CD14-positive monocyte (primary cell): ENCODE data around the gene TTYH3. TPM values are rescaled to one million over a fixed set of nuclear protein-coding genes. Genes with fewer than 3 reads are reported as not detected.

Experiments used
- DNase-seq, 3 donors: peaks; one replicate each; pipeline ENCODE4 v3.0.0-alpha.2; 2011 to 2022
- H2AFZ ChIP-seq: 2 replicates; pipeline ENCODE4 v1.6.0; 2012; ENCODE audit warnings: mild to moderate bottlenecking, low read depth, low read length, inconsistent platforms; ENCODE audit not compliant: insufficient read depth, poor library complexity, severe bottlenecking
- H3K27ac ChIP-seq, 2 donors: 1 replicate in 1 of 2; 2 replicates in 1 of 2; pipeline ENCODE4 v1.5.1; 2012 to 2013; ENCODE audit warnings: low read length in 2 of 2, control low read depth in 1 of 2, inconsistent platforms in 1 of 2, low read depth in 1 of 2, mild to moderate bottlenecking in 1 of 2
- H3K27me3 ChIP-seq, 2 donors: one replicate each; pipeline versions ENCODE4 v1.6.0 to v1.6.1; 2011 to 2013; ENCODE audit warnings: low read length in 2 of 2; ENCODE audit not compliant: control insufficient read depth in 2 of 2, insufficient read depth in 2 of 2
- H3K36me3 ChIP-seq, 2 donors: replicated peaks in 1 of 2; 1 replicate in 1 of 2; 2 replicates in 1 of 2; pipeline versions ENCODE4 v1.5.1 to v1.6.1; 2012 to 2013; ENCODE audit warnings: low read length in 2 of 2, control low read depth in 1 of 2, inconsistent platforms in 1 of 2, mild to moderate bottlenecking in 1 of 2; ENCODE audit not compliant: insufficient read depth in 2 of 2, control insufficient read depth in 1 of 2
- H3K4me1 ChIP-seq, 2 donors: 1 replicate in 1 of 2; 2 replicates in 1 of 2; pipeline versions ENCODE4 v1.5.1 to v1.6.1; 2012 to 2013; ENCODE audit warnings: low read length in 2 of 2, control low read depth in 1 of 2, inconsistent platforms in 1 of 2, mild to moderate bottlenecking in 1 of 2, moderate library complexity in 1 of 2; ENCODE audit not compliant: insufficient read depth in 2 of 2, control insufficient read depth in 1 of 2
- H3K4me2 ChIP-seq: replicated peaks from 2 replicates; pipeline ENCODE3; 2012; ENCODE audit warnings: low read length, moderate library complexity, mild to moderate bottlenecking; ENCODE audit not compliant: poor library complexity, severe bottlenecking; ENCODE audit errors: extremely low read depth
- H3K4me3 ChIP-seq, 3 experiments: fragments of 200-600 bp in 1 of 3; sonication (generic) in 1 of 3; replicated peaks in 1 of 3; 1 replicate in 2 of 3; 2 replicates in 1 of 3; pipeline ENCODE4 v1.5.1; 2011 to 2013; ENCODE audit warnings: low read length in 3 of 3, mild to moderate bottlenecking in 3 of 3, control low read depth in 2 of 3, low read depth in 2 of 3, inconsistent platforms in 1 of 3, moderate library complexity in 1 of 3
- H3K79me2 ChIP-seq: 2 replicates; pipeline ENCODE4 v1.6.0; 2012; ENCODE audit warnings: mild to moderate bottlenecking, control low read depth, inconsistent platforms, low read length, moderate library complexity; ENCODE audit not compliant: insufficient read depth
- H3K9ac ChIP-seq: 2 replicates; pipeline ENCODE4 v1.6.0; 2017; ENCODE audit warnings: low read length, mild to moderate bottlenecking; ENCODE audit not compliant: insufficient read depth, poor library complexity, severe bottlenecking
- H3K9me3 ChIP-seq, 2 donors: replicated peaks in 1 of 2; 1 replicate in 1 of 2; 2 replicates in 1 of 2; pipeline versions ENCODE4 v1.5.1 to v1.6.1; 2012 to 2013; ENCODE audit warnings: low read length in 2 of 2, control low read depth in 1 of 2; ENCODE audit not compliant: control insufficient read depth in 1 of 2, insufficient read depth in 1 of 2
- H4K20me1 ChIP-seq: 2 replicates; pipeline ENCODE4 v1.6.0; 2012; ENCODE audit warnings: mild to moderate bottlenecking, low read length, control low read depth, moderate library complexity; ENCODE audit not compliant: insufficient read depth
- H3K27ac Mint-ChIP-seq, 7 donors: one replicate each; pipeline ENCODE4 v1.8.0; 2020; ENCODE audit warnings: mild to moderate bottlenecking in 7 of 7, mixed read lengths in 7 of 7, moderate library complexity in 6 of 7, inconsistent platforms in 2 of 7
- H3K27me3 Mint-ChIP-seq, 3 donors: one replicate each; pipeline ENCODE4 v1.8.0; 2021 to 2022; ENCODE audit warnings: low read depth in 3 of 3, mild to moderate bottlenecking in 3 of 3, mixed read lengths in 3 of 3, moderate library complexity in 3 of 3, inconsistent platforms in 1 of 3
- H3K36me3 Mint-ChIP-seq, 2 donors: one replicate each; pipeline ENCODE4 v1.8.0; 2020; ENCODE audit warnings: mixed read lengths in 2 of 2, inconsistent platforms in 1 of 2, mild to moderate bottlenecking in 1 of 2
- H3K4me1 Mint-ChIP-seq: one replicate; pipeline ENCODE4 v1.8.0; 2020; ENCODE audit warnings: mild to moderate bottlenecking, mixed read lengths
- H3K4me3 Mint-ChIP-seq, 2 donors: one replicate each; pipeline ENCODE4 v1.8.0; 2020; ENCODE audit warnings: mild to moderate bottlenecking in 2 of 2, mixed read lengths in 2 of 2, moderate library complexity in 1 of 2
- H3K9me3 Mint-ChIP-seq, 7 donors: one replicate each; pipeline ENCODE4 v1.8.0; 2020 to 2022; ENCODE audit warnings: mixed read lengths in 7 of 7, mild to moderate bottlenecking in 6 of 7, moderate library complexity in 6 of 7, inconsistent platforms in 2 of 7
- CTCF ChIP-seq: fragments of 200-600 bp; IDR thresholded peaks from one replicate; pipeline ENCODE4 v1.8.0; 2022; ENCODE audit warnings: antibody characterized with exemption, mild to moderate bottlenecking
- WGBS: methylation state at CpG from one replicate; pipeline ENCODE4 v1.1.5; 2013; ENCODE audit warnings: missing lambda C conversion rate; ENCODE audit not compliant: insufficient coverage; 5-methylcytosine and 5-hydroxymethylcytosine counted together
- intact Hi-C, 2 donors: fragments of 100-400 bp; cut with micrococcal nuclease; formaldehyde crosslinking; loops; one replicate each; pipeline versions ENCODE4 v1.15.0 to v1.15.1; 2023
- polyA plus RNA-seq, 3 donors: library from polyadenylated mRNA; depleted of rRNA in 1 of 3; unstranded in 2 of 3; stranded (reverse) in 1 of 3; fragments of 300-500 nt in 2 of 3; fragments of >200 nt in 1 of 3; fragmentation: Illumina TruSeq in 2 of 3; gene quantifications; 1 replicate in 2 of 3; 2 replicates in 1 of 3; pipeline ENCODE4 v1.2.3, GENCODE V29; 2012 to 2021

TTYH3 gene
- polyA plus RNA-seq, 3 donors: 13.4 to 73.5 (median 17.4) TPM

DNA sequence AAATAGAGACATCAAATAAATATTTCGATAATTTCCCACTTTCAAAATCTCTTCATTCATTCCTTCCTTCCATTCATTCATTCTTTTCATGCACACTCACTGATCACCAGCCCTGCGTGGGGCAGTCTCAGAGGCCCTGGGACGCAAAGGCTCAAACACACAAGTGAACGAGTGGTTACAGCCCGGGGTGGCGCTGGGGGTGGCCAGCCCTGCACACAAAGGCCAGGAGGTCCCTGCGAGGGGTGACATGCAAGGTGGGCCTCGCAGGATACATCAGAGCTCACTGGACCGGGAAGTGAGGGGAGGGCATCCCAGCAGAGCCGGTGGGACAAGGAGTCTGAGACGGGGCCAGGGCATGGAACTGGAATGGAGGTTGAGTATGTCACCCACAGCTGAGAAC, 29.9 kb upstream of the TTYH3 start:
- H3K36me3 Mint-ChIP-seq: peaks cover 41 to 80% of the 10 kb centered on the region in 2 donors
- H3K9me3 ChIP-seq: no peaks in the 10 kb centered on the region
- peaks cover 24% of the 10 kb centered on the region for H3K4me1 Mint-ChIP-seq
- no peak overlapping the region for H3K4me3 ChIP-seq
- no peaks in the 10 kb centered on the region for H3K27me3 ChIP-seq
- no peak for DNase-seq
- H4K20me1 ChIP-seq: no peaks in the 10 kb centered on the region
- no peak overlapping the region for H3K9ac ChIP-seq
- TF ChIP-seq CTCF: no peak
- H3K4me1 ChIP-seq: peaks cover 13 to 25% of the 10 kb centered on the region in 2 donors
- peaks cover 0 to 2% (median 0%) of the 10 kb centered on the region in 3 donors for H3K27me3 Mint-ChIP-seq
- no peak overlapping the region for H3K4me3 Mint-ChIP-seq
- no peak overlapping the region for H2AFZ ChIP-seq
- H3K79me2 ChIP-seq: no peaks in the 10 kb centered on the region
- no peak overlapping the region for H3K27ac ChIP-seq
- H3K4me2 ChIP-seq: no peak overlapping the region
- intact Hi-C loops: no loop called here
- peaks cover 0 to 2% (median 0%) of the 10 kb centered on the region in 7 donors for H3K9me3 Mint-ChIP-seq
- peak overlapping the region in 3 of 7 donors; percentile 12 to 75 (median 60) for H3K27ac Mint-ChIP-seq
- 95% methylated on average over 11 of the region's 11 CpGs for WGBS
- peaks cover 32 to 57% of the 10 kb centered on the region in 2 donors for H3K36me3 ChIP-seq

DNA sequence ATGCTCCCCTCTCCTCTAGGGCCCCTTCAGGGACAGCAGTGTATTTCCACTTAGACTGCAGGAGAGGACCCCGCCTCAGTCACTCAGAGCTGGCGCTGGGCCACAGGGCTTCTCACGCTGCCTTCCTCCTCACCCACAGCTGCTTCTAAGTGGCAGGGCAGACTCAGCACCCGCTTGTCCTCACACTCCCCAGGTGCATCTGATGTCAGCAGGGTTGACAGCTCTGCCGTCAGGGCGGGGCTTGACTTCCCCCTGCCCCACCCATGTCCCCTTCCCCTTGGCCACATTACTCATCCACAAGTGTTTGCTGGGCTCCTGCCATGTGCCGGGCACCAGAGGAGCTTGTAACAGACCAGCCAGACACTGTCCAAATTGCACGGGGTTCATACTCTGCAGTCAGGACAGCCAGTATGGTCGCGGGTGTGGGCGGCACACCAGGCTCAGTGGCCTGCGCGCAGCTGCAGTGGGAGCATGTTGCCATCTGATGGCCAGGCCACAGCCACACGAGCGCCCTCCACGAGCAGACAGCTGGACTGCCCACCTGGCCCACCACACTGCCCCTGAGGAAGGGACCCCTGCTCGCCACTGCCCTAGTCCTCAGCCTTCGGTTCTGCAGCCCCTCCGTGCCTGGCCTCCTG, 29.3 kb upstream of the TTYH3 start:
- H3K36me3 ChIP-seq: peaks cover 29 to 51% of the 10 kb centered on the region in 2 donors
- peaks cover 0 to 2% (median 0%) of the 10 kb centered on the region in 7 donors for H3K9me3 Mint-ChIP-seq
- H4K20me1 ChIP-seq: no peaks in the 10 kb centered on the region
- H3K27me3 Mint-ChIP-seq: peaks cover 0 to 2% (median 0%) of the 10 kb centered on the region in 3 donors
- no peak overlapping the region for H3K4me3 ChIP-seq
- intact Hi-C loops: no loop called here
- no peak overlapping the region for H3K9ac ChIP-seq
- WGBS: 82% methylated on average over 16 of the region's 19 CpGs
- no peak overlapping the region for H3K4me2 ChIP-seq
- no peak overlapping the region for H3K27ac ChIP-seq
- peak; percentile 38 to 48 (median 47) for DNase-seq
- H3K9me3 ChIP-seq: no peaks in the 10 kb centered on the region
- no peaks in the 10 kb centered on the region for H3K79me2 ChIP-seq
- TF ChIP-seq CTCF: no peak
- H3K4me1 ChIP-seq: peaks cover 19 to 31% of the 10 kb centered on the region in 2 donors
- peaks cover 38 to 75% of the 10 kb centered on the region in 2 donors for H3K36me3 Mint-ChIP-seq
- peaks cover 30% of the 10 kb centered on the region for H3K4me1 Mint-ChIP-seq
- H3K4me3 Mint-ChIP-seq: no peak overlapping the region
- H3K27ac Mint-ChIP-seq: peak overlapping the region in 4 of 7 donors; percentile 30 to 81 (median 68)
- no peaks in the 10 kb centered on the region for H3K27me3 ChIP-seq
- no peak overlapping the region for H2AFZ ChIP-seq
